Inflammatory macrophage treated with lipopolysaccharide for 1 hour (primary cell): ENCODE data around the gene CCDC85A.

Source experiments
- DNase-seq, 2 donors: peaks; one replicate each; pipeline ENCODE4 v3.0.0-alpha.2; 2020 to 2022

Gene CCDC85A

DNA sequence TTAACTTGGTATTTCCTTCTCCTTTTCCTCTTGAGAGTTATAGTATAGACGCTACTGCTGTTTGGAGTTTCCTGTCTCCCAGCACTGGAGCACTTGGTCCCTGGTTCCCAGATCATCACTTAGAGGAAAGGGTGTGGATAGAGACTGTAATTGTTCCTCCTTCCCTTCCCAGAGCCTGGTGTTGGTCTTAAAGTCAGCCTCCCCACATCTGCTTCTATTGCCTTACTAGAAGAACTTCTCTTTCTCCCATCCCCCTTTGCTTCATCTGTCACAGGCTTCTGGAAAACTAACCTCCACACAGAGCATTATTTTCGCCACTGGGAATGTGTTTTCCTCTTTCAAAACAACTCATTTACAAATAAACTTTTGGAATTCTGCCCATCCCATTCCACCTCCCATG lies 131.0 kb downstream of the CCDC85A start:
- DNase-seq, result no peak

- DNase-seq, result no peak
Observed at GRCh38 chr2:56315376-56315775, 131.6 kb downstream of the CCDC85A start.

DNA sequence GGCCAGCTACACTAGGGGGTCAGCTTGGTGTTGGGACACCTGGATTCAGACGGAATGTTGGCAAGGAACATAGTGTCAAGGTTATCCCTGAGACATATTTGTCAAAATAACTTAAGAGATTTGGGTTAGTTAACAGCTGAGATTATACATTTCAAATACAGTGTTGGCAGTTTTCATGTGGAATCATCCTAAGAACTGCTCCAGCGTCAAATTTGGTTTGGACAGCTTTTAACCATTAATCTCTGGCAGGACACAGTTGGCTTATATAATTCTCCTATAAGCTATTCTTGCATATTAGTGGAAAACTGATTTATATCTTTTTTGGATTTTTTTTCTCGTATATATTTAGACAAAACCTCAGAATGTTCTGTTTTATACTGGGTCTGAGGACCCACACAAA lies 132.2 kb downstream of the CCDC85A start:
- DNase-seq, result no peak

DNA sequence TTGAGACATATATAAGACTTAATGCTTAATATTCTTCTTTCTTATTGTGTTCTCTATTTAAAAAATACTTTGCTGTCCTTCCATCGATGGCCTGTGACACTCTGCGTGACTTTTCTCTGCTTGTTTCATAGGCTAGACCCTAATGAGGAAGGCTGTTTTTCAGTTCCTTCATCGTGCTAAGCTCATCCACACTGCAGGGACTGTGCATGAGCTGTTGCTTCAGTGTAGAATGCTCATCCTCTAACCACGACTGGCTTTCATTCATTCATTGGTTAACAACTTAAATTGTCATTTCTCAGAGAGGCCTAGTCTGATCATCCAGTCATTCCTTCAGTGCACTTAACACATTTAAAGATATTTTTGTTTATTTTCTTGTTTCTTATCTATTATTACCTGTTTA lies 134.4 kb downstream of the CCDC85A start:
- no peak for DNase-seq

DNA sequence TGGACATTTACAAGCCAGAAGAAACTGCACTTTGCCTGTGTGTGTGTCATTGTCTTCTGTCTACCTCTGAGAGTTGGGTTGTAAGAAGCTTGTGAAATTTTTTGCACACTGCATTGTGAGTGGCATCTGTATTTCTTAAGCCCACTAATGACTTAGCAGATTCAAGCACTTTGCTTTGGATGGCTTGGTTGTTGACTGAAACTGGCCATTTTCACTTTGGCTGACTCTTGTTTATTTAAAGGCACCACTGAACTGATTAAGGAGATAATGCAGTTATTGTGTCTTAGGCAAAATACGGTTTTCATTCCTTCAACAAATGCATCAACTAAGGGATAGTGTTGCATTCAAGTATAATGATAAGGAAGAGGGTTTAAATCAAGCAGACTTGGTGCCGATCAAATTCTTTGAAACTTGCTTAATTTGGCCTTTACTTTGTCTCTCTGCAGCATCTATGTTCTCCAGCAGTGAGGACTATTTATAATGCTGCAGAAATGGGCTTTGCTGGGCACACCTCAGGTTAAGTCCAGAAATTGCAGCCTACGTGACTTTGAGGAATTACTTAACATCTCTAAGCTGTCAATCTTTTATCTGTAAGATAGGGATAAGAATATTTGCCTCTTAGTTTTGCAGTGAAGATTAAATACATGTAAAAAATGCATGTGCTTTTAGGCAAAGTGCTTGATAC lies 142.0 kb downstream of the CCDC85A start:
- no peak for DNase-seq

- DNase-seq, result no peak
Observed at GRCh38 chr2:56326346-56326741, 142.6 kb downstream of the CCDC85A start.

DNA sequence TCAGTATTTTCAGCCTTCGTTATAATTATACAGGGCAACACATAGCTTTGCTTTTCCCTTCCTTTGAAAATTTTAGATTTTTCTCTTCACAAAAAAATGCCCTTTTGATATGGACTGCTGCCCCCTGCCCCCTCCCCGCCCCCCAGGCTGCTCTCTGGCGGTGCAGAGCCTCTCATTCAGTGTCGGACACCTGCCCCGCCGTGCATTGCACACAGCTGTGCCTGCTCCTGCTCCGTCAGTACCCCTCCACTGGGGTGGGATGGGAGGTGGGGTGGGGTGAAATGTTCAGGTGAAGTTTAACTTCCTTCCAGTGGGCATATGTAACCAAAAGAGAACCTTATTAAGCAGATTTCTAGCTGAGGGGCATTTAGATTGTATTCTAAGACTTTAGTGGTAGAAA lies 148.0 kb downstream of the CCDC85A start:
- DNase-seq, result no peak

- DNase-seq, result no peak
Observed at GRCh38 chr2:56333812-56334485, 150.2 kb downstream of the CCDC85A start.

- DNase-seq, result no peak
Observed at GRCh38 chr2:56334622-56335021, 150.8 kb downstream of the CCDC85A start.

GRCh38 chr2:56335101-56335500 lies 151.3 kb downstream of the CCDC85A start:
- DNase-seq, result no peak

DNA sequence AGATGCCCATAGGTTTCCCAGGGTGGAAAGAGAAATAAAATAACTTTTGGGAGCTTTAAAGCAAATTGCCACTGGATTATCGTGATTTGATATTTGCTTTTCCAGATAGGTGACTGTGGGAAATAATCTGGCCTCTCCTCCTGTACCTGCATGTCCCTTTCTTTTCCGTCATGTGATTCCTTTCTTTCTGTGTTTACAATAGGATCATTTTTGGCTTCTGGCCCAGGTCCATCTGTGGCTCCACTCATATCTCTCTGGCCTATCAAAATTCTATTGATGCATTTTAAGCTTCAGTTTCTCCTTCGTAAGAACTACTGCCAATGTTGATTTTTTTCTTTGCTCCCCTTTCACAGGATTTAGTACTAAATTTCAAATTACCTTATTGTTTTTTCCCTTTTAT lies 153.6 kb downstream of the CCDC85A start:
- DNase-seq, result no peak

- no peak for DNase-seq
Observed at GRCh38 chr2:56338232-56338631, 154.4 kb downstream of the CCDC85A start.

DNA sequence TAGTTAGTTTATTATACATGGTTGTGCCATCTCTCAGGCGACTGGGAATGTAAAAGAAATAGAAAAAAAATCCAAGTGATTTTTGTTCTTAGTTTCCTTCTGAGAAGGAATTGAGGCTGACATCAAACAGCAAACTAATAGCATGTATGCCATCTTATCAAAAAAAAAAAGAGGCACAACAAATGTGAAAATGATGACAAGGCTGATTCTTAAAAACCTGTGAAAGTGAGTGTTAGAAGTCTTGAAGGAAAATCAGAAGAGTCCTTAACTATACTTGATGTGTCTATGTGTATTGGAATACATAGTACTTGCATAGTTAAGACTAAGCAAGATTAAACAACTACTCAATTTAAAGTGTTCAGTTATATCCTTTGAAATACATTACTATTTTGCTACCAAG lies 161.0 kb downstream of the CCDC85A start:
- DNase-seq, result no peak

- DNase-seq, result no peak
Observed at GRCh38 chr2:56347881-56348280, 164.1 kb downstream of the CCDC85A start.

GRCh38 chr2:56348392-56349210 lies 164.8 kb downstream of the CCDC85A start:
- no peak for DNase-seq

DNA sequence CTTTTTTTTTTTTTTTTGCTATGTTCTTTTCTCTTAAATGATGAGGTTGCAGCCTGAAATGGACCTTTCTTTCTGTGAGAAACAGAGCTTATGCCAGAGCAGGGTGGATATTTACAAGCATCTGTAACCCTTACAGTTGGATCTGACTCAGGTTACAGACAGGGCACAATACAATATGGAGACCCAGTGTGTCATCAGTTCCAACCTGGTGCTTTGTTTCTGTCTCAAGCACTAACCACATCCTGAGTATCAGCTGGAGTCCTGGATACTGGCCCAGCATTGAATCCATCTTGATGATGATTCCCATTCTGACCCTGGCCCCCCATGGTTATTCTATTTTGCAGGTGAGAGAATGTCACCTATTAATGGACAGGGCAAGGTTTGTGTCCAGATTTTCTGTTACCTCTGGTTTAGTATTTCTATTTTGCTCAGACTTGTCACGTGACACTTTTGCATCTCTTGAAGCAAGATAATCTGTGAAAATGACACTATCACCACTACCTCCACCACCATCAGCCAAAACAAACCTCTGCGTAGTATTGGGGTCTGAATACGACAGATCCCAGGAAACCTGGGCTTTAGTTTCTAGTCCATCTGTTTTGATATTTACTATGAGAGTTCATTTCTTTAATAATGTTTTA lies 174.0 kb downstream of the CCDC85A start:
- no peak for DNase-seq

- no peak for DNase-seq
Observed at GRCh38 chr2:56361844-56362243, 178.1 kb downstream of the CCDC85A start.

DNA sequence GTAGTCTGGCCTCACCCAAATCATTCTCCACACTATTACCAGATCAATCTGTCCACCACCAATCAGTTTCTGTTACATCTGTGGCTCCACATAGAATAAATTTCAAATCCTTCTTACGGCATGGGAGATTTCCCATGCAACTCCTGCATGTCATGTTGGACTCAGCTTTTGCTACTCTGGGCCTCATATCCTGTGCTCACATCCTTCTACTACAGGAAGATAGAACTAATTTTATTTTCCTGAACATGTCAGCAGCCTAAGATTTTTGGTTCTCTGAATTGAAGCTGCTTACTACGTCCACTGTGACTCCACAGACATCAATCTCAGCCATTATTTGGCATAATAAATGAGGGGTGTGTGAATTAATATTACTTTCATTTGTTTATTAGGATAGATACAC lies 181.1 kb downstream of the CCDC85A start:
- DNase-seq, result no peak

DNA sequence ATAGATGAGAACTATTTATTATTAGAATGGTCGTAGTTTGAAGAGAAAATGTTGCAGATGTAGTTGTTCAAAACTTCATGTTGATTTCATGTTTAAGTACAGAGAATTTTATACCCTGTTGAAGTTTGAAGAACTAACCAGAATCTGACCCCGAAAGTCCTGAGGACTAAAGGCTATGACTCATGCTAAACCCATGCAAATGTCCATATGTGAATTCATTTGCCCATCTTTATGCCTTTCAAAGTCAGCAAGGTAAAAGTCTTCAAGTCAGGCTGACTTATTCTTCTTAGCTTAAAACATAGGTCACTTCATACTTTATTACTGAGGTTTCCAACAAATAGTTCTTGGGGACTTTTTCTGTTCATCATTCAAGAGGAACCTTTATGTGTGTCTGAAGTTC lies 185.5 kb downstream of the CCDC85A start:
- no peak for DNase-seq

DNA sequence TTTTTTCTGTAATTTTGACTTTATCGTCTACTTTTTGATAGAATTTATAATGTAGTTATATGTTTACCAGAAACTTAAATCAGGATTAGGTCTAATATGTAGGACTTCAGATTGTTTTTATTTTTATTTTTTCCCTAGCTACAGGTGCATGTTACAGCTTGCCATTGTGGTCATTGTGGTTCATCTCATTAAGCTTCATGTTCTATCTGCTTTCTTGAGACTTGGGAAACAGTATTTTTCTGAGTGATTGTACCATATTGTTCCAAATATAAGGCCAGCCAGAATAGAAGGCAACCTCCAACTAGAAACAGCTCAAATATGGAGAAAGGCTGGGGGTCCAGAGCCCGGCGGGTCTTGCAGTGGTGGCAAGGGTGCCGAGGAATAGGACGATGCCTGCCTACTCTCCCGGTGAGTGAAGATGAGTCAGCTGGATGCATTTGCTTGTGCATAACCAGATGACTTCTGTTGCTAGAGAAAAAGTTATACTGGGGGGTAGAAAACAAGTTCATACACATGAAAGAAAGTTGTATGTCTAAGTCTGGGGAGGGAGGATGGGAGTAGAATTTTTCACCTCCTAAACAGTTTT lies 188.4 kb downstream of the CCDC85A start:
- DNase-seq, result no peak

DNA sequence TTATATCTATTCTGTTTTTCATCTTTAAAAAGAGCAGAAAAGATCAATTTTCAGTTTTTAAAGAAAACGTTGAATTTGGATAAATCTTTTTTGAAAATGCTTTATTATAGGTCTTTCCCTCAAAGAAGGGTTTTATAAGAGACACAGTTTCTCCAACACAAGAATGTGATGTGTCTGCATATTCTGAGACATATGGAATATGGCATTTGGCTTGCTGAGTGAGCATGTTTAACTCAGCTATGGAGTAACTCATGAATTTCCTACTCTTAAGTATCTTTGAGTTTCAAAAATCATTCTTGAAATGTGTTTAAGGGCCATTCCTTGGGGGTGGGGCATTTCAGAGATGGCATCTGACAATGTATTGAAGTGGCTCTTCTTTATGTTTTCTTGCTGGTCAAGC lies 191.5 kb downstream of the CCDC85A start:
- DNase-seq, result no peak

- DNase-seq, result no peak
Observed at GRCh38 chr2:56376699-56377665, 193.2 kb downstream of the CCDC85A start.
